Thymus (tissue), 11 donors: ENCODE data around the gene KBTBD7. TPM values are rescaled to one million over a fixed set of nuclear protein-coding genes. Genes with fewer than 3 reads are reported as not detected.

ENCODE experiments used
- DNase-seq, 9 donors: peaks; one replicate each; pipeline ENCODE4 v3.0.0-alpha.2; 2013; ENCODE audit warnings: low spot score in 9 of 9, low read depth in 6 of 9, missing footprints in 1 of 9
- H3K27ac ChIP-seq, 2 donors: one replicate each; pipeline ENCODE4 v1.5.1; 2013; ENCODE audit warnings: control low read depth in 1 of 2, low read depth in 1 of 2, low read length in 1 of 2, mild to moderate bottlenecking in 1 of 2, moderate library complexity in 1 of 2
- H3K27me3 ChIP-seq, 2 donors: one replicate each; pipeline ENCODE4 v1.5.1; 2013; ENCODE audit warnings: low read length in 1 of 2; ENCODE audit not compliant: control insufficient read depth in 2 of 2, insufficient read depth in 1 of 2
- H3K36me3 ChIP-seq, 2 donors: one replicate each; pipeline ENCODE4 v1.5.1; 2013; ENCODE audit warnings: low read length in 1 of 2, mild to moderate bottlenecking in 1 of 2, moderate library complexity in 1 of 2; ENCODE audit not compliant: control insufficient read depth in 2 of 2, insufficient read depth in 2 of 2
- H3K4me1 ChIP-seq, 2 donors: one replicate each; pipeline ENCODE4 v1.5.1; 2013; ENCODE audit warnings: low read length in 2 of 2; ENCODE audit not compliant: control insufficient read depth in 2 of 2, insufficient read depth in 2 of 2
- H3K4me3 ChIP-seq, 2 donors: one replicate each; pipeline ENCODE4 v1.5.1; 2013; ENCODE audit warnings: low read length in 2 of 2, control low read depth in 1 of 2, mild to moderate bottlenecking in 1 of 2
- H3K9me3 ChIP-seq, 2 donors: one replicate each; pipeline ENCODE4 v1.5.1; 2013; ENCODE audit warnings: low read length in 1 of 2, mild to moderate bottlenecking in 1 of 2; ENCODE audit not compliant: control insufficient read depth in 2 of 2, insufficient read depth in 1 of 2
- WGBS: extraction: QIAGEN DNeasy Blood & Tissue Kit; methylation state at CpG from one replicate; pipeline ENCODE4 v1.1.7; 2013; 5-methylcytosine and 5-hydroxymethylcytosine counted together
- polyA plus RNA-seq: library from polyadenylated mRNA; stranded (reverse); fragments of 200-250 nt; gene quantifications from one replicate; pipeline ENCODE4 v1.2.3, GENCODE V29; 2013
- total RNA-seq: library from RNA; stranded (reverse); fragments of 120-200 nt; gene quantifications from one replicate; pipeline ENCODE4 v1.2.4, GENCODE V29; 2013
- donor health status: healthy.

Gene KBTBD7
- total and polyA plus RNA-seq, 2 donors = 5.8 to 6.9 TPM

DNA sequence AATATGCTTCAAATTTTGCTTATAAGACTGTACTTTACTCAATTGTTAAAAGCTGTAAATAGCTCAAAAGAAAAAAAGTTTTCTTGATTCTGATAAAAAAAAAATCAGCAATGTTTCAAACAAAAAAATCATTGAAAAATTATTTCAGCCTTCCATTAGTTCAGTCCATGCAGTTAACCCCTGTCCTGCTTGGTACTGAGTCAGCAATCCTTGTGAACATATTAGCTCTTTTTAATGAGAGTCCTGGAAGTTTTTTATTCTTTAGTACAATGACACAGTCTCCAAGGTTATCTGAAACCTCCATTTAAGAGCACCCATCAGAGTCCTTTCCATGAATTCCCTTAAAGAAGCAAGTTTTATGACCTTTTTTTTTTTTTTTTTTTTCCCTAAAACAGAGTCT is 40.3 kb downstream of the KBTBD7 start:
- H3K27ac ChIP-seq = no peak overlapping the region
- no peak for DNase-seq
- H3K36me3 ChIP-seq = peaks cover 0 to 6% of the 10 kb centered on the region in 2 donors
- H3K9me3 ChIP-seq = peaks cover 7 to 12% of the 10 kb centered on the region in 2 donors
- no peaks in the 10 kb centered on the region for H3K4me1 ChIP-seq
- no peaks in the 10 kb centered on the region for H3K27me3 ChIP-seq
- no peak overlapping the region for H3K4me3 ChIP-seq

DNA sequence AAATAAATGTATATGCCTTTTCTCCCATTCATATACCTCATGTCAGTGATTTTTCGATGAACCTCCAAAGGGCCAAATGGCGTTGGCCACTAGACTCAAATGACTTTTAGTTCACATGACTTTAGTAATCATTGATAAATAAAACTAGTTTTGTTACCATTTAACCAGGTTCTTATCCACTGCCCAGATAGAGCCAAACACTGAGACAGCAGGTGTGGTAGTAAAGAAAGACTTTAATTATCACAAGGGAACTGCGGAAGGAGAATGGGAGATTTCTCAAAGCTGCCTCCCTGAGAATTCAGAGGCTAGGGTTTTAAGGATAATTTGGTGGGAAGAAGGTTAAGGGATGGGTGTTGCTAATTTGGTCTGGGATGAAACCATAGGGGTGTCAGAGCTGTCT is 42.4 kb downstream of the KBTBD7 start:
- Histone ChIP-seq H3K27ac (no peak overlapping the region), H3K4me3 (no peak overlapping the region), H3K36me3 (peaks cover 0 to 8% of the 10 kb centered on the region in 2 donors), H3K9me3 (peaks cover 11 to 21% of the 10 kb centered on the region in 2 donors), H3K27me3 (no peaks in the 10 kb centered on the region), H3K4me1 (no peaks in the 10 kb centered on the region)
- 95% methylated on average over 3 of the region's 3 CpGs for WGBS
- no peak for DNase-seq

DNA sequence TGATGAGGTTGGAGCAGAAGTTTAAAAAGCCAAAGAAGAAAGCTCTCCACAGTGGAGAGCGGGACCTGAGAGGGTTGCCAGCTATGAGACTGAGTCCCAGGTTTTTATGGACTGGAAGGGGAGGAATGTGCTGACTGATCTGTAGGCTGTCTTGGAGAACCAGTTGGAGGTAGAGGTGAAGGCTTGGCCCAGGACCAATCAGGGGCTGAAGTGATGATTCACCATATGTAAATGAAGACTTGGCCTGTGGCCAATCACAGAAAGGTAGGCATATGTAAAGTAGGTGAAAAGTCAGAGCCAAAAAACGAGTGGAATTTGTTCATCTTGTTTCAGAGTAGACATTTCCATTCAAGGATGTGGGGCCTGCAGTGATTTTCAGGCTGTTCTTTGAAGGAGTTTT is 44.3 kb downstream of the KBTBD7 start:
- H3K36me3 ChIP-seq = peaks cover 0 to 8% of the 10 kb centered on the region in 2 donors
- no peak overlapping the region for H3K4me3 ChIP-seq
- peaks cover 11 to 21% of the 10 kb centered on the region in 2 donors for H3K9me3 ChIP-seq
- DNase-seq = no peak
- no peaks in the 10 kb centered on the region for H3K27me3 ChIP-seq
- H3K27ac ChIP-seq = no peak overlapping the region
- no peaks in the 10 kb centered on the region for H3K4me1 ChIP-seq
- WGBS = 91% methylated on average over 2 of the region's 2 CpGs

DNA sequence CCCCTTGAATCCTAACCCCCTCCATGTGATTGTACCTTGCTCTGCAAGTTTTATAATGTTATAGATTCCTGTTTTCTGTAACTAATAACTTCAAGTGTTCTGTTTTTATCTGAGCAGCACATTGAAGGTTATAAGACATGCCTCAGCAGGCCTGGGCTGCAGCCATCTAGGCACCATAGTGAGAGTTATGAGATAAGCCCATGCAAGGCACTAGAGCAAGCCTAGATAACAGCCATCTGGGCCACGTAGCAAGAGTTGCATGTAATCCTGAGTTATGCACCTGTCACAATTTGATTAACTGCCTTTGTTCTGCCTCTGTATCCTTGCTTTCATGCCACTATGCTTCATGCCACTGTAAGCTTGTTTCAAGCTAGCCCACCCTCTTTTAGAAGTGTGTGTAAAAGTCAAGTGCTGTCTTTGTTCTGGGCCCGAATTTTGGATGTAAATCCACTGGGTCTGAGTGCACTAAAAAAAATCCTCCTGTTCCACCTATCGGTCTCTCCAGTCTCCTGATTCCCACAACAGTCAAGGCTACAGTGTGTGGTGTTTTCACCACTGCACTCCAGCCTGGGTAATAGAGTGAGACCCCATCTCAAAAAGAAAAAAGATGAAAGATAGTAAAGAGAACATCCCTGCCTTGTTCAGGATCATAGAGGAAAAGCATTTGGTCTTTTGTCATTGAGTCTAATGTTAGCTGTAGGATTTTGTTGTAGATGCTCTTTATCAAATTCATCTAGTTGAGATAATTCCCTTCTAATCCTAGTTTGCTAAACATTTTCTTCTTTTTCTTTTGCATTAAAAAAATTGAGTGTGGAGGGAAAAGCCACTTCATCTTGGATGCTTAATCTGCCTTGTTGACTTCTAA is 45.7 kb downstream of the KBTBD7 start:
- Histone ChIP-seq H3K27me3 (no peaks in the 10 kb centered on the region), H3K4me1 (no peaks in the 10 kb centered on the region), H3K27ac (no peak overlapping the region), H3K4me3 (no peak overlapping the region), H3K36me3 (peaks cover 0 to 8% of the 10 kb centered on the region in 2 donors), H3K9me3 (peaks cover 11 to 21% of the 10 kb centered on the region in 2 donors)
- 96% methylated on average over 3 of the region's 3 CpGs for WGBS
- no peak for DNase-seq

DNA sequence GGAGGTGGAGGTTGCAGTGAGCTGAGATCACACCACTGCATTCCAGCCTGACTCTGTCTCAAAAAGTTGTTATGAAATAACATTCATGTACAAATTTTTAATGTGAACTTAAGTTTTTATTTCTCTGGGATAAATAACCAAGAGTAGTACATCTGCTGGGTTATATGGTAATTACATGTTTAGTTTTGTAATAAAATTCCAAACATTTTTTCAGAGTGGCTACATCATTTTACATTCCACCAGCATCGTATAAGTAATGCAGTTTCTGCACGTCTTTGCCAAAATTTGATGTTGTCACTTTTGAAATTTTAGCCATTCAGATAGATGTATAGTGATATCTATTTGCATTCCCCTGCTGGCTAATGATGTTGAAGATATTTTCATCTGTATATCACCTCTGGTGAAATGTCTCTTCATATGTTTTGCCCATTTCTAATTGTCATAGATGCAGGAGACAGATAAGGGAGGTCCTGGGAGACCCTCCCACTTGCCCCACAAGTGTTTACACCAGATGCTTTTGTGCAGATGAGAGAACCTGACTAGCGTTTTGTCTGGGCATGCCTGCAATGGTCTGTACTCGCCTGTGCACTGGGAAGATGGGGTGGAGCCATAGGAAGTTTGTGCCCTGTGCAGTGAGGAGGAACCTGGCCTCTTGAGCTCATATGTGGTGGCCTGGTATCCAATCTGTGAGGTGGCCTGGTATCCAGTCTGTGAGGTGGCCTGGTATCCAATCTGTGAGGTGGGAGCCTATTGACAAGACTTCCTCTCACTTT is 49.0 kb downstream of the KBTBD7 start:
- Histone ChIP-seq H3K4me1 (no peaks in the 10 kb centered on the region), H3K27ac (no peak overlapping the region), H3K4me3 (no peak overlapping the region), H3K36me3 (peaks cover 0 to 8% of the 10 kb centered on the region in 2 donors), H3K9me3 (peaks cover 9 to 21% of the 10 kb centered on the region in 2 donors), H3K27me3 (no peaks in the 10 kb centered on the region)
- no peak for DNase-seq
- WGBS = 93% methylated on average over 4 of the region's 4 CpGs

DNA sequence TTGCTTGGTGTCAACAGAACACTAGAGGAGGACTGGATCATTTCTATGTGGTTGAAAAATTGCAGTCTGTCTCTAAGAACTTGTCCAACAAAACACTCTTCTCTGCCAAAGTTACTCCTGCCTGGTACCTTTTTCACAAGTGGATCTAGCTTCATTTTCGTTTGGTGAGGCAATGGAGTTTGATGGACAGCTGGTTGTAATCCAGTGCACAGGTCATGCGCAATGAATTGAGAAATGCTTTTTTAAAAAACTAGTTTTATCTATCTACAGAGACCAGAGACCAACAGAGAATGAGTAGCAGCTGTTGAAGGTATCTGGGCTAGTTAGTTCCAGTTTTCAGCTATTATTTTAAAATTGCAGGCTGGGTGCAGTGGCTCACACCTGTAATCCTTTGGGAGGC is 49.8 kb downstream of the KBTBD7 start:
- no peak for DNase-seq
- Histone ChIP-seq H3K4me1 (no peaks in the 10 kb centered on the region), H3K4me3 (no peak overlapping the region), H3K27ac (no peak overlapping the region), H3K9me3 (peaks cover 5 to 13% of the 10 kb centered on the region in 2 donors), H3K27me3 (no peaks in the 10 kb centered on the region), H3K36me3 (peaks cover 0 to 4% of the 10 kb centered on the region in 2 donors)
- 92% methylated on average over 2 of the region's 2 CpGs for WGBS

Other genes starting within 250 kb of the KBTBD7 start
- 89.3 TPM for gene ELF1, start 175.3 kb downstream of the KBTBD7 start, total RNA-seq
- 64.2 TPM for gene ELF1, start 175.3 kb downstream of the KBTBD7 start, polyA plus RNA-seq
- 15.2 TPM for gene WBP4, start 133.1 kb downstream of the KBTBD7 start, total RNA-seq
- gene WBP4, start 133.1 kb downstream of the KBTBD7 start, polyA plus RNA-seq = 16.6 TPM
- gene KBTBD6, start 61.8 kb downstream of the KBTBD7 start, total RNA-seq = 5.5 TPM
- gene KBTBD6, start 61.8 kb downstream of the KBTBD7 start, polyA plus RNA-seq = 7.0 TPM
- 16.3 TPM for gene MTRF1, start 69.0 kb upstream of the KBTBD7 start, total RNA-seq
- 24.5 TPM for gene MTRF1, start 69.0 kb upstream of the KBTBD7 start, polyA plus RNA-seq
- gene NAA16, start 116.7 kb upstream of the KBTBD7 start, total RNA-seq = 10.6 TPM
- 23.8 TPM for gene NAA16, start 116.7 kb upstream of the KBTBD7 start, polyA plus RNA-seq